Measurements from ENCODE around the gene MCF2L2. TPM values are rescaled to one million over a fixed set of nuclear protein-coding genes. Genes with fewer than 3 reads are reported as not detected.

Gene MCF2L2
- polyA plus RNA-seq, 2 of the 4 experiments (the other 2 are of a cell fraction): 0.03 to 0.05 TPM

- TF ChIP-seq USF2 (IDR thresholded peaks at IDR 0.05) (no peak), NPAS2 (CRISPR knock-in tag; IDR thresholded peaks at IDR 0.05; ENCODE audit: borderline replicate concordance) (no peak), JUN (IDR thresholded peaks at IDR 0.05) (no peak), PBX3 (IDR thresholded peaks at IDR 0.05) (no peak), FOXS1 (CRISPR knock-in tag; IDR thresholded peaks at IDR 0.05) (no peak), JUNB (IDR thresholded peaks at IDR 0.05) (no peak), HMGXB4 (CRISPR knock-in tag; IDR thresholded peaks at IDR 0.05; ENCODE audit: borderline replicate concordance) (no peak), PHF8 (IDR thresholded peaks at IDR 0.05; ENCODE audit: borderline replicate concordance, low read depth) (no peak), HEYL (CRISPR knock-in tag; IDR thresholded peaks at IDR 0.05) (no peak)
- TF ChIP-seq, protein P1, sequence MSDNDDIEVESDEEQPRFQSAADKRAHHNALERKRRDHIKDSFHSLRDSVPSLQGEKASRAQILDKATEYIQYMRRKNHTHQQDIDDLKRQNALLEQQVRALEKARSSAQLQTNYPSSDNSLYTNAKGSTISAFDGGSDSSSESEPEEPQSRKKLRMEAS (IDR thresholded peaks at IDR 0.05): no peak
- TF ChIP-seq, protein P2, sequence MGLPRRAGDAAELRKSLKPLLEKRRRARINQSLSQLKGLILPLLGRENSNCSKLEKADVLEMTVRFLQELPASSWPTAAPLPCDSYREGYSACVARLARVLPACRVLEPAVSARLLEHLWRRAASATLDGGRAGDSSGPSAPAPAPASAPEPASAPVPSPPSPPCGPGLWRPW (IDR thresholded peaks at IDR 0.05): no peak
- CTCF ChIA-PET: interaction anchor here (1.4 to 1.8 kb wide), 2 partner anchors 9 to 19 kb away, joined by 3 to 9 read pairs; no protein-coding TSS in a partner anchor
These were observed 31.9 kb upstream of the MCF2L2 start for GRCh38 chr3:183460081-183461055.

GRCh38 chr3:183455089-183455488 is 26.7 kb upstream of the MCF2L2 start:
- WGBS (ENCODE audit: missing lambda C conversion rate): 35% methylated on average over 5 of the region's 5 CpGs
- ChIA-PET POLR2A (no interaction called here), CTCF (interaction anchor here (1.6 kb wide), 1 partner anchor 25 kb away, joined by 7 read pairs; no protein-coding TSS in a partner anchor)
- Histone ChIP-seq H3K27ac (no peak overlapping the region), H3K9me3 (no peaks in the 10 kb centered on the region), H3K4me1 (peaks cover 10% of the 10 kb centered on the region; the same call in 2 of the 3 replicates), H3K4me3 (no peak overlapping the region), H3K4me2 (peak overlapping the region; percentile 28; the same call in 1 of the 3 replicates)
- no peak for FAIRE-seq
- peak in 1 of 2 experiments; percentile 23 for DNase-seq (ENCODE audit: low read depth in 1 of 2, low spot score in 1 of 2)
- ATAC-seq: no peak; a peak in 1 of 6 replicates
- TF ChIP-seq NPAS2 (CRISPR knock-in tag; IDR thresholded peaks at IDR 0.05; ENCODE audit: borderline replicate concordance) (no peak), GATA3 (IDR thresholded peaks at IDR 0.05; ENCODE audit: borderline replicate concordance) (no peak), JUN (IDR thresholded peaks at IDR 0.05) (no peak), ZNF302 (CRISPR knock-in tag; IDR thresholded peaks at IDR 0.05) (no peak), HMGXB4 (CRISPR knock-in tag; IDR thresholded peaks at IDR 0.05; ENCODE audit: borderline replicate concordance) (no peak), CTCF (IDR thresholded peaks at IDR 0.05) (no peak), CBX8 (IDR thresholded peaks at IDR 0.05) (no peak), CHD4 (IDR thresholded peaks at IDR 0.05; ENCODE audit: borderline replicate concordance) (no peak), RAD21 (conservative IDR thresholded peaks at IDR 0.05 in 1 of 2, IDR thresholded peaks at IDR 0.05 in 1 of 2) (no peak), EP300 (IDR thresholded peaks at IDR 0.05) (no peak), TFCP2L1 (CRISPR knock-in tag; IDR thresholded peaks at IDR 0.05) (no peak), BHLHE40 (IDR thresholded peaks at IDR 0.05; ENCODE audit: low read depth, low read length) (no peak), EHMT2 (IDR thresholded peaks at IDR 0.05; ENCODE audit: low read depth) (no peak)
- TF ChIP-seq, protein P3, sequence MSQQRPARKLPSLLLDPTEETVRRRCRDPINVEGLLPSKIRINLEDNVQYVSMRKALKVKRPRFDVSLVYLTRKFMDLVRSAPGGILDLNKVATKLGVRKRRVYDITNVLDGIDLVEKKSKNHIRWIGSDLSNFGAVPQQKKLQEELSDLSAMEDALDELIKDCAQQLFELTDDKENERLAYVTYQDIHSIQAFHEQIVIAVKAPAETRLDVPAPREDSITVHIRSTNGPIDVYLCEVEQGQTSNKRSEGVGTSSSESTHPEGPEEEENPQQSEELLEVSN (IDR thresholded peaks at IDR 0.05; ENCODE audit: borderline replicate concordance, low read depth): no peak
- TF ChIP-seq, protein P1 (IDR thresholded peaks at IDR 0.05): no peak
- TF ChIP-seq, protein P4, sequence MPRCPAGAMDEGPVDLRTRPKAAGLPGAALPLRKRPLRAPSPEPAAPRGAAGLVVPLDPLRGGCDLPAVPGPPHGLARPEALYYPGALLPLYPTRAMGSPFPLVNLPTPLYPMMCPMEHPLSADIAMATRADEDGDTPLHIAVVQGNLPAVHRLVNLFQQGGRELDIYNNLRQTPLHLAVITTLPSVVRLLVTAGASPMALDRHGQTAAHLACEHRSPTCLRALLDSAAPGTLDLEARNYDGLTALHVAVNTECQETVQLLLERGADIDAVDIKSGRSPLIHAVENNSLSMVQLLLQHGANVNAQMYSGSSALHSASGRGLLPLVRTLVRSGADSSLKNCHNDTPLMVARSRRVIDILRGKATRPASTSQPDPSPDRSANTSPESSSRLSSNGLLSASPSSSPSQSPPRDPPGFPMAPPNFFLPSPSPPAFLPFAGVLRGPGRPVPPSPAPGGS (IDR thresholded peaks at IDR 0.05): no peak

More at GRCh38 chr3:183460081-183461055, 31.9 kb upstream of the MCF2L2 start:
- no peak for ATAC-seq
- no peak for FAIRE-seq
- no peaks in the 10 kb centered on the region for H3K9me3 ChIP-seq
- H3K4me3 ChIP-seq: no peak overlapping the region
- POLR2A ChIA-PET: no interaction called here
- no peak overlapping the region for H3K4me2 ChIP-seq
- WGBS (ENCODE audit: missing lambda C conversion rate): 68% methylated on average over 7 of the region's 7 CpGs
- DNase-seq (ENCODE audit: low read depth in 1 of 2, low spot score in 1 of 2): no peak
- H3K4me1 ChIP-seq: peaks cover under 1% of the 10 kb centered on the region; the same call in 1 of the 3 replicates
- no peak overlapping the region for H3K27ac ChIP-seq
